Activated naive CD4-positive, alpha-beta T cell treated with anti-CD3 and anti-CD28 coated beads, Interleukin-2, amount 50 U/mL, for 72 hours (primary cell): ENCODE results near the gene SPSB4. TPM values are rescaled to one million over a fixed set of nuclear protein-coding genes. Genes with fewer than 3 reads are reported as not detected.
A peak's percentile ranks its signal among the peaks of the same experiment; 100 is the strongest.

Experiments used
- ATAC-seq, 2 donors: fragments of 150-1000 bp; cut with Tn5 transposase; 2 replicates each; pipeline ENCODE4 v1.10.0; 2021; ENCODE audit warnings: mild to moderate bottlenecking in 2 of 2, moderate library complexity in 2 of 2
- DNase-seq, 2 donors: peaks; one replicate each; pipeline ENCODE4 v3.0.0; 2021 to 2022; ENCODE audit warnings: low spot score in 2 of 2
- H3K27ac Mint-ChIP-seq, 2 donors: one replicate each; pipeline ENCODE4 v1.8.0; 2022; ENCODE audit warnings: mild to moderate bottlenecking in 2 of 2, mixed read lengths in 2 of 2
- H3K36me3 Mint-ChIP-seq, 2 donors: one replicate each; pipeline ENCODE4 v1.8.0; 2022; ENCODE audit warnings: mixed read lengths in 2 of 2
- H3K9me3 Mint-ChIP-seq, 2 donors: one replicate each; pipeline ENCODE4 v1.8.0; 2022; ENCODE audit warnings: mixed read lengths in 2 of 2
- total RNA-seq, 2 donors: library from RNA; stranded (reverse); gene quantifications; one replicate each; pipeline ENCODE4 v1.2.3, GENCODE V29; 2022

The SPSB4 gene
- total RNA-seq, 2 donors from 2014 or later = not detected

- Mint-ChIP-seq H3K27ac (no peak overlapping the region), H3K36me3 (peaks cover 3 to 4% of the 10 kb centered on the region in 2 donors), H3K9me3 (peaks cover 7% of the 10 kb centered on the region in 2 donors)
- DNase-seq (no peak), ATAC-seq (no peak)
Observed at GRCh38 chr3:141148169-141148568, 97.0 kb downstream of the SPSB4 start.

DNA sequence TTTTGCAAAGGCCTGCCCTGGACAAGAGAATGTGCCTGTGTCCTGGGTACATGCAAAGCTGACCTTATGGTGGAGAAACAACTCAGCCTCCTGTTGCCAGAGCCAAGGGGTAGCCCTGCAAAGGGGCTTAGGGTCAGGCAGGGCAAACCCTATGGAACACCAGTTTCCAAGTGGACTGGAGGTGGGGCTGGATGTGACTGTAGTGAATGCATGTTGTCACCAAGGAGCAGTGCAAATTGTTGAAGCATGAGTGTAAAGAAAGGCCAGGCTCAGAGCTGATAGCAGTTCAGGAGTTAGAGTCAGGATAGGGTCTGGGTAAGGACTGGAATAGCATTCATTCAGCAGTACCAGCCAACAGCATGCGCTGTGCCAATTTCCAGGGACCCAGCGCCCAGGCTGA, 97.6 kb downstream of the SPSB4 start:
- no peak for ATAC-seq
- no peak for DNase-seq
- peaks cover 4% of the 10 kb centered on the region in 2 donors for H3K9me3 Mint-ChIP-seq
- no peaks in the 10 kb centered on the region for H3K36me3 Mint-ChIP-seq
- H3K27ac Mint-ChIP-seq = peak overlapping the region in 1 of 2 donors; percentile 17

DNA sequence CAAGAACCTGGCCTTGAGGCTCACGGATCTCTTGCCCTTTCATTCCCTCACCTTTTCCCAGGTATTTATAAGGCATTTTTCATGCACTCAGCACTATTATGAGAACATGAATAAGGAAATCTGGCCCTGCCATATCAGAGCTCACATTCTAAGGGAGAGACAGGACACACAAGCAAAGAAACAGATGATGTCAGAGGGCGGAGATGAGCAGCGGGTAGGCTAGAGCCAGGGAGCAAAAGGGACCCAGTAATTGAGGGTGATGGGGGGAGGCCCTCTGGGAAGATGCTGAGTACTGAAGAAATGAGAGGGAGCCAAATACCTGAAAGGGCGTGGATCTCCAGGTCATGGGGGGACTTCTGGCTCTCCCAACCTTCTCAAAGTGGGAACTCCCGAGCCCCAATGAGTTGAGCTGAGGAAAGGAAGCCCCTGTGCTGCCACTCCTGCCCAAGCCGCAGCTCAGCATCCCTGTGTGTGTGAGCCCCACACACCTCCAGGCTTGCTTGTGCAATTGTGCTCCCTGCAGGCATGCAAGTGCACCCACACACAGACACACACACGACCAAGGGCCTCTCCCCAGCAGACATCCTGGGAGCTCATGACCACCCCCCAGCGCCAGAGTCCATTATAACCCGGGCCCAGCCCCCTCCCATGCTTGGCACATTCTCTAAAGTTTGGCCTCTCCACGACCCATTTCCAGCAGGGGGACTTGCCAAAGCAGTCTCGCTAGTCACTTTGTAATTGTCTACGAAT, 99.1 kb downstream of the SPSB4 start:
- DNase-seq (no peak), ATAC-seq (no peak)
- Mint-ChIP-seq H3K9me3 (no peaks in the 10 kb centered on the region), H3K27ac (peak overlapping the region; percentile 28 to 85), H3K36me3 (no peaks in the 10 kb centered on the region)

DNA sequence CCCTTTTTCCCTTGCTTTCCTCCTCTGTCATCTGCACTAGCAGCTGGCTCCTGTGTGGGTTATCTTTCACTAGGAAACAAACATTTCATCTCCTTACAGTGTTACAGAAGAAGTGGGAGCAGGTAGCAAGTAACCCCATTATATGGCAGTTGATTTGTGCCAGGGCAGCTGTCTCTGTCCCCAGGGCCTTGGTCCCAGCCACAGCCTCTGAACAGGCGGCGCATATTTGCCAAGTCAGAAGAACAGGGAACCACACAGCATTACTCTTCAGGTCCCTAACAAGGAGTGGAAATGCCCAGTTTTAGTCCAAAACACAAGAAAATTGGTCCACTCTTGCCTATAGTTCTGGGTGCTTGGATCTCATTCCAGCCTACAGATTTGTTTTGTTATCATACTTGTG, 99.8 kb downstream of the SPSB4 start:
- peak overlapping the region; percentile 28 to 85 for H3K27ac Mint-ChIP-seq
- no peak for ATAC-seq
- no peaks in the 10 kb centered on the region for H3K36me3 Mint-ChIP-seq
- no peak for DNase-seq
- H3K9me3 Mint-ChIP-seq = no peaks in the 10 kb centered on the region

GRCh38 chr3:141151439-141151838, 100.3 kb downstream of the SPSB4 start:
- DNase-seq = no peak
- Mint-ChIP-seq H3K36me3 (no peaks in the 10 kb centered on the region), H3K9me3 (no peaks in the 10 kb centered on the region), H3K27ac (no peak overlapping the region)
- no peak for ATAC-seq

GRCh38 chr3:141152130-141152529, 101.0 kb downstream of the SPSB4 start:
- no peak for ATAC-seq
- Mint-ChIP-seq H3K36me3 (no peaks in the 10 kb centered on the region), H3K9me3 (no peaks in the 10 kb centered on the region), H3K27ac (no peak overlapping the region)
- no peak for DNase-seq

DNA sequence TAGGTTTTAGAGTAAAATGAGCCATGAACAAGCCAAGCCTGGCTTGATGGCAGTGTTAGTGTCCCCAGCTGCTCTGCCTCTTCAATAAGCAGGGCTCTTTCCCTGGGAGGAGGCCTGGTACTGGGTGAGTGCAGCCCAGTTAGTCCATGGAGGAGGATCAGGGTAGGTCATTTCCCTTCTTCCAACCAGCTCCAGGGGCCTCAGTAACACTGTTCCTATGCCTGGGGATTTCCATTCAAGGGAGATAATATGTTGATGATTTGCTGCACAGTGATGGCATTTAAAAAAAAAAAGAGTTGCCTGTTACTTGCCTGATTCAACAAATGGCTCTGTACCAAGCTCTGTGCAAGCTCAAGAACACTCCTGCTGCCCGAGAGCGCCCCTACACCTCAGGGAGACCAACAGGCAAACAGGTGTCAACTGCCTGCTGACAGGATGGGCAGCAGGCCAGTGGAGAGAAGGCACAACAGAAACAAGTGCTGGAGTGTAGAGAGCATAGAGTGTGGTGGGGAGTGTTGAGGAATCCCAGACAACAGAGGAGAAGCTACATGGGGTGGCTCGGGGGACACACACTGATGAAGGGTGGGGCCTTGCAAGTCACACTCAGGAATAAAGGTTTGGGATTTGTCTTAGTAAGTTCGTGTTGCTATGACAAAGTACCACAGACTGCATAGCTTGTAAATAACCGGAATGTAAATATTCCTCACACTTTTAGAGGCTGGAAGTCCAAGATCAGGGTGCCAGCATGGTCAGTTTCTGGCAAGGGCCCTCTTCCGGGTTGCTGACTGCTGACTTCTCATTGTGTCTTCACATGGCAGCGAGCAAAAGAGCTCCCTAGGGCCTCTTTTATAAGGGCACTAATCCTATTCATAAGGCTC, 101.9 kb downstream of the SPSB4 start:
- no peak for DNase-seq
- H3K36me3 Mint-ChIP-seq = no peaks in the 10 kb centered on the region
- no peak overlapping the region for H3K27ac Mint-ChIP-seq
- H3K9me3 Mint-ChIP-seq = no peaks in the 10 kb centered on the region
- no peak for ATAC-seq

DNA sequence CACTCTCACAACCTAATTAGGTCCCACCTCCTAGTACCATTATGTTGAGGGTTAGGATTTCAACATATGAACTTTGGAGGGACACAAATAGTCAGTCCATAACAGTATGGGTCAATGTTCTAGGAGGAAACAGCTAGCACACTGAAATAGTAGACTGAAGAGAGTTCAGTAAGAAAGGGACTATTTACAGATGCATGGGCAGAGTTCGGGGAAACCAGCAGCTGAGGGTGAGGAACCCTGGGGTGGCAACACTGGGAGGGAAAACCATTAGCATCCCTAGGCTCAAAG, 102.5 kb downstream of the SPSB4 start:
- H3K36me3 Mint-ChIP-seq = no peaks in the 10 kb centered on the region
- H3K27ac Mint-ChIP-seq = no peak overlapping the region
- ATAC-seq (no peak), DNase-seq (no peak)
- H3K9me3 Mint-ChIP-seq = peaks cover under 1 to 3% of the 10 kb centered on the region in 2 donors

GRCh38 chr3:141164852-141165251, 113.7 kb downstream of the SPSB4 start:
- no peak for ATAC-seq
- peaks cover 8 to 9% of the 10 kb centered on the region in 2 donors for H3K9me3 Mint-ChIP-seq

DNA sequence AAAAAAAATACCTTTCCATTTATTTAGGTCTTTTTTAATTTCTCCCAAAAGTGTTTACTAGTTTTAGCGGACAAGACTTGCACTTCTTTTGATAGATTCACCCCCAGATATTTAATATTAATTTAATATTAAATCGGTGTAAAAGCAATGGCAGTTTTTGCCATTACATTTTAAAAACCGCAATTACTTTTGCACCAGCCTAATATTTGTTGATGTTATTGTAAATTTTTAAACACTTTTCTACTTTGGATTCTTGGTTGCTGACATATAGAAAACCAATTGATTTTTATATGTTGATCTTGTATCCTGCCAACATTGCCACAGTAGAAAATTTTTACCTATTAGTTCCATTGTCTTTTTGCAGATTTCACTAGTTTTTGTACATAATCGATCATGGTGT, 116.5 kb downstream of the SPSB4 start:
- no peaks in the 10 kb centered on the region for H3K9me3 Mint-ChIP-seq
- H3K27ac Mint-ChIP-seq = no peak overlapping the region
- H3K36me3 Mint-ChIP-seq = no peaks in the 10 kb centered on the region
- no peak for ATAC-seq
- DNase-seq = no peak

More at GRCh38 chr3:141164852-141165251, 113.7 kb downstream of the SPSB4 start:
- DNase-seq = no peak
- H3K36me3 Mint-ChIP-seq = peaks cover 0 to 9% of the 10 kb centered on the region in 2 donors
- no peak overlapping the region for H3K27ac Mint-ChIP-seq

GRCh38 chr3:141170678-141171295, 119.6 kb downstream of the SPSB4 start:
- DNase-seq = no peak
- no peaks in the 10 kb centered on the region for H3K36me3 Mint-ChIP-seq
- H3K9me3 Mint-ChIP-seq = no peaks in the 10 kb centered on the region
- no peak for ATAC-seq
- no peak overlapping the region for H3K27ac Mint-ChIP-seq

DNA sequence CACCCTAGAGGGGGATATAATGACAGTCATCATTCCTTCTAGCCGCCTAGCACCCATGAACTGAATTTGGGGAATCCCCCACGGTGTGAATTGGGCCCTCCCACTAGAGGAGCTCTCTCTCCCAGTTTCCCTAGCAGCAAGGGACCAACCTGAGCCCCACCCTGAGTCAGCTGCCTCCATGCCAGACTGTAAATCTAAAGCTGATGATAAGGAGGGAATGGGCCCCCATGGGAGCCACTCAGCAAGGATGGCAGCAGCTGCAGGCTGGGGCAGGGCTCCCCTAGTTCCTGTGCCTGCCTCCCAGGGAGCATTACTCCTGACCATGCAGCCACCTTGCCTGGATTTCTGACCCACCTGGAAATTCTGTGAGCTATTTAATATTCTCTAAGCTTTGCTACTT, 123.5 kb downstream of the SPSB4 start:
- no peak for DNase-seq
- Mint-ChIP-seq H3K27ac (no peak overlapping the region), H3K9me3 (no peaks in the 10 kb centered on the region), H3K36me3 (no peaks in the 10 kb centered on the region)
- ATAC-seq = no peak

DNA sequence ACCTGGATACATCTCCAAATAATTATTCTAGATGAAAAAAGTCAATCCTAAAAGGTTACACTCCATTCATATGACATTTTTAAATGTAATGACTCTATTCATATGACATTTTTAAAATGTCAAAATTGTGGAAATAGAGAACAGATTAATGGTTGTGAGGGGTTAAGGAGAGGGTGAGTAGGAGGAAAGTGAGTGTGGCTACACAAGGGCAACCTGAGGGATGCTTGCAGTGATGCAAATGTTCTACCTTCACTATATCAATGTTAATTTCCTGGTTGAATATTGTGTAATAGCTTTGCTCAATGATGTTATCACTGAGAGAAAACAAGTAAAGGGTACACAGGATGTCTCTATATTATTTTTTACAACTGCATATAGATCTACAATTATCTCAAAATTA, 125.6 kb downstream of the SPSB4 start:
- ATAC-seq (no peak), DNase-seq (no peak)
- Mint-ChIP-seq H3K9me3 (peaks cover 7 to 9% of the 10 kb centered on the region in 2 donors), H3K36me3 (peaks cover 0 to 6% of the 10 kb centered on the region in 2 donors), H3K27ac (no peak overlapping the region)

GRCh38 chr3:141178026-141178425, 126.9 kb downstream of the SPSB4 start:
- no peak for ATAC-seq
- H3K27ac Mint-ChIP-seq = no peak overlapping the region
- H3K9me3 Mint-ChIP-seq = peaks cover 7 to 9% of the 10 kb centered on the region in 2 donors
- DNase-seq = no peak
- peaks cover 0 to 6% of the 10 kb centered on the region in 2 donors for H3K36me3 Mint-ChIP-seq

GRCh38 chr3:141178551-141178950, 127.4 kb downstream of the SPSB4 start:
- ATAC-seq (no peak), DNase-seq (no peak)
- H3K36me3 Mint-ChIP-seq = peaks cover 0 to 6% of the 10 kb centered on the region in 2 donors
- H3K27ac Mint-ChIP-seq = no peak overlapping the region
- peaks cover 7 to 9% of the 10 kb centered on the region in 2 donors for H3K9me3 Mint-ChIP-seq

DNA sequence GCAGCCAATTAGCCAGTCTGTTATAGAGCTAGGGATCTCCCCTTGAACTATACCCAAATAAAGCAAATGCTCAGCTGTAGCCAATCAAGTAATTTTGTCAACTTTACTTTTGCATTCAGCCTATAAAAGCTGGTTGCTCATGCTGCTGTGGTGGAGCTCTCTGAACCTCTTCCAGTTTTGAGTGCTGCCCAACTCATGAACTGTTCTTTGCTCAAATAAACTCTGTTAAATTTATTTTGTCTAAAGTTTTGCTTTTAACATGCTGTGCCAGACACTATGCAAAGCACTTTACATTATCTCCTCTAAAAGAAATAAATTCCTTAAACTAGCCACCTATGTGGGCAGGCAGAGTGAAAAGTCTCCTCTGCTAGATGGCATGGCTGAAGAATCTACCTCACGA, 128.8 kb downstream of the SPSB4 start:
- H3K36me3 Mint-ChIP-seq = peaks cover 0 to 6% of the 10 kb centered on the region in 2 donors
- peaks cover 7 to 9% of the 10 kb centered on the region in 2 donors for H3K9me3 Mint-ChIP-seq
- no peak for DNase-seq
- no peak for ATAC-seq
- H3K27ac Mint-ChIP-seq = no peak overlapping the region

- ATAC-seq (no peak), DNase-seq (no peak)
- Mint-ChIP-seq H3K27ac (no peak overlapping the region), H3K9me3 (peaks cover 7 to 9% of the 10 kb centered on the region in 2 donors), H3K36me3 (peaks cover 0 to 6% of the 10 kb centered on the region in 2 donors)
Observed at GRCh38 chr3:141181196-141181595, 130.0 kb downstream of the SPSB4 start.
